ENCODE data around the gene KIAA0753. TPM values are rescaled to one million over a fixed set of nuclear protein-coding genes. Genes with fewer than 3 reads are reported as not detected.

The KIAA0753 gene
- total and polyA plus RNA-seq, 9 of the 15 experiments (the other 6 are each of a cell fraction or from before 2014, with no cell fraction given): 2.0 to 9.0 (median 6.9) TPM

DNA sequence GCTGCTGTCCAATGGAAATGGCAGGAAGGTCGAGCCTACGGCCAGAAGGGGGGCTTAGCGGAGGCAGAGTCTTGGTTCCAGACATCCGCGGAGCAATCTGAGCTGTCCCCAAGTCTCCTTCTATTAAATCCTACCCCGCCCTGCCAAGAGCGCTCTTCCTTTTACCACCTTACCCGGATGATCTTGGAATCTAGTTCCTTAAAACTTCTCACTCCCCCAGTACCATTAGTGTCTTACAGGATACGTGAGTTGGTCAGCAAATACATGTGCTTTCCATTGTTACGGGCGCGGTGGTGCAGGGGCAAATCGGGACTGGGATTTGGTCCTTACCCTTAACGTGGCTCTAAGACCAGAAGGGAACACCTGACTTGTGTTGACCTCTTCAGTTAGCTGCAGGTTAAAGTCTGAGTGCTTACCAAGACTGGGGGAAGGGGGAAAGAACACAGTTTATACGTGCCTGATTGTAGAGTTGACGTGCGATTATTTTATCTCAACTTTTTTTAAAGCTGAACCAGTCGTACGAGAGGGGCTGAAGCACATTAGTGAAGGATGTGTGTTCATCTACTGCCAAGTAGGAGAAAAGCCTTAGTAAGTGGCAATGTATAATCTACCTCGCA, 844 bp upstream of the KIAA0753 start (continued):
- TF ChIP-seq, protein P1, sequence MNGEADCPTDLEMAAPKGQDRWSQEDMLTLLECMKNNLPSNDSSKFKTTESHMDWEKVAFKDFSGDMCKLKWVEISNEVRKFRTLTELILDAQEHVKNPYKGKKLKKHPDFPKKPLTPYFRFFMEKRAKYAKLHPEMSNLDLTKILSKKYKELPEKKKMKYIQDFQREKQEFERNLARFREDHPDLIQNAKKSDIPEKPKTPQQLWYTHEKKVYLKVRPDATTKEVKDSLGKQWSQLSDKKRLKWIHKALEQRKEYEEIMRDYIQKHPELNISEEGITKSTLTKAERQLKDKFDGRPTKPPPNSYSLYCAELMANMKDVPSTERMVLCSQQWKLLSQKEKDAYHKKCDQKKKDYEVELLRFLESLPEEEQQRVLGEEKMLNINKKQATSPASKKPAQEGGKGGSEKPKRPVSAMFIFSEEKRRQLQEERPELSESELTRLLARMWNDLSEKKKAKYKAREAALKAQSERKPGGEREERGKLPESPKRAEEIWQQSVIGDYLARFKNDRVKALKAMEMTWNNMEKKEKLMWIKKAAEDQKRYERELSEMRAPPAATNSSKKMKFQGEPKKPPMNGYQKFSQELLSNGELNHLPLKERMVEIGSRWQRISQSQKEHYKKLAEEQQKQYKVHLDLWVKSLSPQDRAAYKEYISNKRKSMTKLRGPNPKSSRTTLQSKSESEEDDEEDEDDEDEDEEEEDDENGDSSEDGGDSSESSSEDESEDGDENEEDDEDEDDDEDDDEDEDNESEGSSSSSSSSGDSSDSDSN (IDR thresholded peaks at IDR 0.05; ENCODE audit: borderline replicate concordance in 1 of 2, low read depth in 2 of 2, low read length in 2 of 2): no peak
- TF ChIP-seq NELFE (IDR thresholded peaks at IDR 0.05; ENCODE audit: insufficient read depth, insufficient read length) (no peak), ZNF124 (CRISPR knock-in tag; IDR thresholded peaks at IDR 0.05) (no peak), KAT8 (IDR thresholded peaks at IDR 0.05; ENCODE audit: low read depth) (no peak), NCOR1 (IDR thresholded peaks at IDR 0.05) (no peak), KDM1A (IDR thresholded peaks at IDR 0.05) (0 out of 4 replicates have a peak, but pooled peaks of 1 of the 2 experiments have one; percentile 25), PRPF4 (IDR thresholded peaks at IDR 0.05; ENCODE audit: insufficient read depth, low read depth, low read length, poor library complexity, severe bottlenecking) (peak; percentile 8), EWSR1 (IDR thresholded peaks at IDR 0.05; ENCODE audit: borderline replicate concordance, low read depth, partially characterized antibody) (no peak), CHD1 (IDR thresholded peaks at IDR 0.05; ENCODE audit: low read length) (peak; percentile 1), FOXK2 (conservative IDR thresholded peaks at IDR 0.05 in 1 of 2, IDR thresholded peaks at IDR 0.05 in 1 of 2; ENCODE audit: low read depth in 2 of 2) (peak in 1 of 2 experiments; percentile 41; a peak in 1 of 4 replicates), ZZZ3 (IDR thresholded peaks at IDR 0.05) (no peak), PHF21A (IDR thresholded peaks at IDR 0.05; ENCODE audit: borderline replicate concordance, low read depth) (peak; percentile 82; the same call in 1 of the 2 replicates), ARNT (IDR thresholded peaks at IDR 0.05) (no peak), MEF2D (tag; conservative IDR thresholded peaks at IDR 0.05; ENCODE audit: low read depth) (no peak), ETV5 (CRISPR knock-in tag; IDR thresholded peaks at IDR 0.05; ENCODE audit: low read depth) (no peak)
- TF ChIP-seq, protein P2, sequence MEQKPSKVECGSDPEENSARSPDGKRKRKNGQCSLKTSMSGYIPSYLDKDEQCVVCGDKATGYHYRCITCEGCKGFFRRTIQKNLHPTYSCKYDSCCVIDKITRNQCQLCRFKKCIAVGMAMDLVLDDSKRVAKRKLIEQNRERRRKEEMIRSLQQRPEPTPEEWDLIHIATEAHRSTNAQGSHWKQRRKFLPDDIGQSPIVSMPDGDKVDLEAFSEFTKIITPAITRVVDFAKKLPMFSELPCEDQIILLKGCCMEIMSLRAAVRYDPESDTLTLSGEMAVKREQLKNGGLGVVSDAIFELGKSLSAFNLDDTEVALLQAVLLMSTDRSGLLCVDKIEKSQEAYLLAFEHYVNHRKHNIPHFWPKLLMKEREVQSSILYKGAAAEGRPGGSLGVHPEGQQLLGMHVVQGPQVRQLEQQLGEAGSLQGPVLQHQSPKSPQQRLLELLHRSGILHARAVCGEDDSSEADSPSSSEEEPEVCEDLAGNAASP (IDR thresholded peaks at IDR 0.05): no peak
- TF ChIP-seq, protein P3, sequence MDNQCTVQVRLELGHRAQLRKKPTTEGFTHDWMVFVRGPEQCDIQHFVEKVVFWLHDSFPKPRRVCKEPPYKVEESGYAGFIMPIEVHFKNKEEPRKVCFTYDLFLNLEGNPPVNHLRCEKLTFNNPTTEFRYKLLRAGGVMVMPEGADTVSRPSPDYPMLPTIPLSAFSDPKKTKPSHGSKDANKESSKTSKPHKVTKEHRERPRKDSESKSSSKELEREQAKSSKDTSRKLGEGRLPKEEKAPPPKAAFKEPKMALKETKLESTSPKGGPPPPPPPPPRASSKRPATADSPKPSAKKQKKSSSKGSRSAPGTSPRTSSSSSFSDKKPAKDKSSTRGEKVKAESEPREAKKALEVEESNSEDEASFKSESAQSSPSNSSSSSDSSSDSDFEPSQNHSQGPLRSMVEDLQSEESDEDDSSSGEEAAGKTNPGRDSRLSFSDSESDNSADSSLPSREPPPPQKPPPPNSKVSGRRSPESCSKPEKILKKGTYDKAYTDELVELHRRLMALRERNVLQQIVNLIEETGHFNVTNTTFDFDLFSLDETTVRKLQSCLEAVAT (IDR thresholded peaks at IDR 0.05): no peak
- TF ChIP-seq, protein P4, sequence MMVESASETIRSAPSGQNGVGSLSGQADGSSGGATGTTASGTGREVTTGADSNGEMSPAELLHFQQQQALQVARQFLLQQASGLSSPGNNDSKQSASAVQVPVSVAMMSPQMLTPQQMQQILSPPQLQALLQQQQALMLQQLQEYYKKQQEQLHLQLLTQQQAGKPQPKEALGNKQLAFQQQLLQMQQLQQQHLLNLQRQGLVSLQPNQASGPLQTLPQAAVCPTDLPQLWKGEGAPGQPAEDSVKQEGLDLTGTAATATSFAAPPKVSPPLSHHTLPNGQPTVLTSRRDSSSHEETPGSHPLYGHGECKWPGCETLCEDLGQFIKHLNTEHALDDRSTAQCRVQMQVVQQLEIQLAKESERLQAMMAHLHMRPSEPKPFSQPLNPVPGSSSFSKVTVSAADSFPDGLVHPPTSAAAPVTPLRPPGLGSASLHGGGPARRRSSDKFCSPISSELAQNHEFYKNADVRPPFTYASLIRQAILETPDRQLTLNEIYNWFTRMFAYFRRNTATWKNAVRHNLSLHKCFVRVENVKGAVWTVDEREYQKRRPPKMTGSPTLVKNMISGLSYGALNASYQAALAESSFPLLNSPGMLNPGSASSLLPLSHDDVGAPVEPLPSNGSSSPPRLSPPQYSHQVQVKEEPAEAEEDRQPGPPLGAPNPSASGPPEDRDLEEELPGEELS (CRISPR knock-in tag; IDR thresholded peaks at IDR 0.05; ENCODE audit: borderline replicate concordance): no peak
- TF ChIP-seq, protein P5, sequence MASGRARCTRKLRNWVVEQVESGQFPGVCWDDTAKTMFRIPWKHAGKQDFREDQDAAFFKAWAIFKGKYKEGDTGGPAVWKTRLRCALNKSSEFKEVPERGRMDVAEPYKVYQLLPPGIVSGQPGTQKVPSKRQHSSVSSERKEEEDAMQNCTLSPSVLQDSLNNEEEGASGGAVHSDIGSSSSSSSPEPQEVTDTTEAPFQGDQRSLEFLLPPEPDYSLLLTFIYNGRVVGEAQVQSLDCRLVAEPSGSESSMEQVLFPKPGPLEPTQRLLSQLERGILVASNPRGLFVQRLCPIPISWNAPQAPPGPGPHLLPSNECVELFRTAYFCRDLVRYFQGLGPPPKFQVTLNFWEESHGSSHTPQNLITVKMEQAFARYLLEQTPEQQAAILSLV (tag; IDR thresholded peaks at IDR 0.05): no peak

Measured in K562 (cell line).